ENCODE data around the gene CDC14A.

CDC14A gene

DNA sequence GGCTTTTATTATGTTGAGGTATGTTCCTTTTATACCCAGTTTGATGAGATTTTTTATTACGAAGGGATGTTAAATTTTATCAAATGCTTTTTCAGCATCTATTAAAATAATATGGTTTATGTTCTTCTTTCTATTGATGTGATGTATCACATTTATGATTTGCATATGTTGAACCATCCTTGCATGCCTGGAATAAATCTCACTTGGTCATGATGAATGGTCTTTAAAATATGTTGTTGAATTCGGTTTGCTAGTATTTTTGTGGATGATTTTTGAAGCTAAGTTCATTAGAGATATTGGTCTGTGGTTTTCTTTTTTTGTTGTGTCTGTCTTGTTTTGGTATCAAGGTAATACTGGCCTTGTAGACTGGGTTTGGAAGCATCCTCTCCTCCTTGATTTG is 199.7 kb downstream of the CDC14A start:
- Histone ChIP-seq H3K4me3 (ENCODE audit: low read length) (no peak overlapping the region), H3K9me3 (ENCODE audit: control insufficient read depth, insufficient read depth, low read length) (no peaks in the 10 kb centered on the region), H3K27me3 (ENCODE audit: control insufficient read depth, low read length) (no peaks in the 10 kb centered on the region), H3K79me2 (ENCODE audit: control insufficient read depth, low read length) (no peaks in the 10 kb centered on the region), H3K27ac (ENCODE audit: low read depth, low read length) (no peak overlapping the region), H3K4me2 (ENCODE audit: low read length) (no peak overlapping the region), H3K9me2 (replicated peaks; ENCODE audit: control insufficient read depth, low read length) (no peaks in the 10 kb centered on the region), H3F3A (ENCODE audit: control insufficient read depth, insufficient read depth) (no peaks in the 10 kb centered on the region), H3K36me3 (ENCODE audit: control insufficient read depth, low read length) (no peaks in the 10 kb centered on the region), H4K20me1 (ENCODE audit: control insufficient read depth, insufficient read depth, low read depth, low read length) (no peaks in the 10 kb centered on the region), H3K4me1 (ENCODE audit: control insufficient read depth, low read length) (no peaks in the 10 kb centered on the region)
- TF ChIP-seq, protein P1, sequence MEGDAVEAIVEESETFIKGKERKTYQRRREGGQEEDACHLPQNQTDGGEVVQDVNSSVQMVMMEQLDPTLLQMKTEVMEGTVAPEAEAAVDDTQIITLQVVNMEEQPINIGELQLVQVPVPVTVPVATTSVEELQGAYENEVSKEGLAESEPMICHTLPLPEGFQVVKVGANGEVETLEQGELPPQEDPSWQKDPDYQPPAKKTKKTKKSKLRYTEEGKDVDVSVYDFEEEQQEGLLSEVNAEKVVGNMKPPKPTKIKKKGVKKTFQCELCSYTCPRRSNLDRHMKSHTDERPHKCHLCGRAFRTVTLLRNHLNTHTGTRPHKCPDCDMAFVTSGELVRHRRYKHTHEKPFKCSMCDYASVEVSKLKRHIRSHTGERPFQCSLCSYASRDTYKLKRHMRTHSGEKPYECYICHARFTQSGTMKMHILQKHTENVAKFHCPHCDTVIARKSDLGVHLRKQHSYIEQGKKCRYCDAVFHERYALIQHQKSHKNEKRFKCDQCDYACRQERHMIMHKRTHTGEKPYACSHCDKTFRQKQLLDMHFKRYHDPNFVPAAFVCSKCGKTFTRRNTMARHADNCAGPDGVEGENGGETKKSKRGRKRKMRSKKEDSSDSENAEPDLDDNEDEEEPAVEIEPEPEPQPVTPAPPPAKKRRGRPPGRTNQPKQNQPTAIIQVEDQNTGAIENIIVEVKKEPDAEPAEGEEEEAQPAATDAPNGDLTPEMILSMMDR (IDR thresholded peaks at IDR 0.05; ENCODE audit: low read depth, low read length, poor library complexity, severe bottlenecking) = no peak
- no peak for TF ChIP-seq EZH2phosphoT487 (IDR thresholded peaks at IDR 0.05; ENCODE audit: borderline replicate concordance, low read length)

DNA sequence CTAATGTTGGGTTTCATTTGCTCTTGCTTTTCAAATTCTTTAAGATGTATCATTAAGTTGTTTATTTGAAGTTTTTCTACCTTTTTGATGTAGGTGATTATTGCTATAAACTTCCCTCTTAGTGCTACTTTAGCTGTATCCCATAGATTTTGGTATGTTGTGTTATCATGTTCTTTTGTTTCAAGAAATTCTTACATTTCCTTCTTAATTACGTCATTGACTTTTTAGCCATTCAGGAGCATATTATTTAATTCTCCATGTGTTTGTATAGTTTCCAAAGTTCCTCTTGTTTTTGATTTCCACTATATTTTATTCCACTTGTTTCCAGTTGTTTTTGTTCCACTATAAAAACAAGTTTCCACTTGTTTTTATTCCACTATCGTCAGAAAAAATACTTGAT is 200.6 kb downstream of the CDC14A start:
- H4K20me1 ChIP-seq (ENCODE audit: control insufficient read depth, insufficient read depth, low read depth, low read length) = no peaks in the 10 kb centered on the region
- H3K4me2 ChIP-seq (ENCODE audit: low read length) = no peak overlapping the region
- H3K4me3 ChIP-seq (ENCODE audit: low read length) = no peak overlapping the region
- H3F3A ChIP-seq (ENCODE audit: control insufficient read depth, insufficient read depth) = no peaks in the 10 kb centered on the region
- H3K9me3 ChIP-seq (ENCODE audit: control insufficient read depth, insufficient read depth, low read length) = no peaks in the 10 kb centered on the region
- H3K79me2 ChIP-seq (ENCODE audit: control insufficient read depth, low read length) = no peaks in the 10 kb centered on the region
- H3K27me3 ChIP-seq (ENCODE audit: control insufficient read depth, low read length) = no peaks in the 10 kb centered on the region
- no peaks in the 10 kb centered on the region for H3K36me3 ChIP-seq (ENCODE audit: control insufficient read depth, low read length)
- no peaks in the 10 kb centered on the region for H3K4me1 ChIP-seq (ENCODE audit: control insufficient read depth, low read length)
- no peak overlapping the region for H3K27ac ChIP-seq (ENCODE audit: low read depth, low read length)
- TF ChIP-seq EZH2phosphoT487 (IDR thresholded peaks at IDR 0.05; ENCODE audit: borderline replicate concordance, low read length) = no peak
- TF ChIP-seq, protein P1 (IDR thresholded peaks at IDR 0.05; ENCODE audit: low read depth, low read length, poor library complexity, severe bottlenecking) = no peak
- no peaks in the 10 kb centered on the region for H3K9me2 ChIP-seq (replicated peaks; ENCODE audit: control insufficient read depth, low read length)

DNA sequence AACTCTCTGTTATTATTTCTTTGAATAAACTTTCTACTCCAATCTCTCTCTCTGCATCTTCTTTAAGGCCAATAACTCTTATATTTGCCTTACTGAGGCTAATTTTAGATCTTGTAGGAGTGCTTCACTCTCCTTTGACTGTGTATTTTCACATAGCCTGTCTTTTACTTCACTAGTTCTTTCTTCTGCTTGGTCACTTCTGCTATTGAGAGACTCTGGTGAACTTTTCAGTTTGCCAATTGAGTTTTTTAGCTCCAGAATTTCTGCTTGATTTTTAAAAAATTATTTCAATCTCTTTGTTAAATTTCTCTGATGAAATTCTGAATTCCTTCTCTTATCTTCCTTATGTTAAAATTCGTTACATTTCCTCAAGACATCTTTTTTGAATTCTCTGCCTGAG is 203.9 kb downstream of the CDC14A start:
- Histone ChIP-seq H3K79me2 (ENCODE audit: control insufficient read depth, low read length) (no peaks in the 10 kb centered on the region), H4K20me1 (ENCODE audit: control insufficient read depth, insufficient read depth, low read depth, low read length) (no peaks in the 10 kb centered on the region), H3K9me2 (replicated peaks; ENCODE audit: control insufficient read depth, low read length) (no peaks in the 10 kb centered on the region), H3K4me1 (ENCODE audit: control insufficient read depth, low read length) (no peaks in the 10 kb centered on the region), H3K27me3 (ENCODE audit: control insufficient read depth, low read length) (no peaks in the 10 kb centered on the region), H3K4me2 (ENCODE audit: low read length) (no peak overlapping the region), H3K36me3 (ENCODE audit: control insufficient read depth, low read length) (no peaks in the 10 kb centered on the region), H3K27ac (ENCODE audit: low read depth, low read length) (no peak overlapping the region), H3K9me3 (ENCODE audit: control insufficient read depth, insufficient read depth, low read length) (no peaks in the 10 kb centered on the region), H3F3A (ENCODE audit: control insufficient read depth, insufficient read depth) (no peaks in the 10 kb centered on the region), H3K4me3 (ENCODE audit: low read length) (no peak overlapping the region)
- TF ChIP-seq, protein P1 (IDR thresholded peaks at IDR 0.05; ENCODE audit: low read depth, low read length, poor library complexity, severe bottlenecking) = no peak
- no peak for TF ChIP-seq EZH2phosphoT487 (IDR thresholded peaks at IDR 0.05; ENCODE audit: borderline replicate concordance, low read length)

Measured in DOHH2 (cell line).